Upper lobe of right lung (tissue), 1 donor: ENCODE measurements around the gene ALDH4A1. TPM values are rescaled to one million over a fixed set of nuclear protein-coding genes. Genes with fewer than 3 reads are reported as not detected.

Experiments used
- ATAC-seq: fragments of 200-7000 bp; cut with Tn5 transposase; one replicate; pipeline ENCODE4 v1.9.1; 2020; ENCODE audit warnings: mild to moderate bottlenecking, moderate library complexity
- DNase-seq: peaks from one replicate; pipeline ENCODE4 v3.0.0-alpha.2; 2020
- H3K27ac ChIP-seq: fragments of 200-600 bp; one replicate; pipeline ENCODE4 v1.8.0; 2022
- H3K27me3 ChIP-seq: fragments of 200-600 bp; one replicate; pipeline ENCODE4 v1.8.0; 2022; ENCODE audit warnings: mild to moderate bottlenecking
- H3K36me3 ChIP-seq: fragments of 200-600 bp; one replicate; pipeline ENCODE4 v1.8.0; 2022
- H3K4me1 ChIP-seq: fragments of 200-600 bp; one replicate; pipeline ENCODE4 v1.8.0; 2022
- H3K4me3 ChIP-seq: fragments of 200-600 bp; one replicate; pipeline ENCODE4 v1.8.0; 2022; ENCODE audit warnings: mild to moderate bottlenecking
- H3K9me3 ChIP-seq: fragments of 200-600 bp; one replicate; pipeline ENCODE4 v1.8.0; 2022
- CTCF ChIP-seq: fragments of 200-600 bp; IDR thresholded peaks from one replicate; pipeline ENCODE4 v1.8.0; 2022; ENCODE audit warnings: antibody characterized with exemption
- intact Hi-C: fragments of 100-400 bp; cut with DNase I; formaldehyde crosslinking; loops from one replicate; pipeline ENCODE4 v1.11.0; 2022
- total RNA-seq: library from RNA; stranded (reverse); fragmentation: NEBNext Ultra II Directional; extraction: Animal tissue kit (Norgen Biotek cat#: 25700); gene quantifications from one replicate; pipeline ENCODE4 v1.2.1, GENCODE V29; 2021
- donor health status: DM: no; HTN: yes; CAD: no; lungs with severe emphysema.

The ALDH4A1 gene
- total RNA-seq, 1 donor from 2014 or later, result 11.8 TPM

- intact Hi-C loops, result no loop called here
- Histone ChIP-seq H3K4me3 (peak overlapping the region; percentile 53), H3K4me1 (peaks cover 91% of the 10 kb centered on the region), H3K36me3 (no peaks in the 10 kb centered on the region), H3K27ac (peak overlapping the region; percentile 94), H3K27me3 (no peaks in the 10 kb centered on the region), H3K9me3 (no peaks in the 10 kb centered on the region)
- DNase-seq (no peak), ATAC-seq (no peak)
- TF ChIP-seq CTCF, result no peak
Observed at GRCh38 chr1:18948913-18949685, 46.7 kb upstream of the ALDH4A1 start.

DNA sequence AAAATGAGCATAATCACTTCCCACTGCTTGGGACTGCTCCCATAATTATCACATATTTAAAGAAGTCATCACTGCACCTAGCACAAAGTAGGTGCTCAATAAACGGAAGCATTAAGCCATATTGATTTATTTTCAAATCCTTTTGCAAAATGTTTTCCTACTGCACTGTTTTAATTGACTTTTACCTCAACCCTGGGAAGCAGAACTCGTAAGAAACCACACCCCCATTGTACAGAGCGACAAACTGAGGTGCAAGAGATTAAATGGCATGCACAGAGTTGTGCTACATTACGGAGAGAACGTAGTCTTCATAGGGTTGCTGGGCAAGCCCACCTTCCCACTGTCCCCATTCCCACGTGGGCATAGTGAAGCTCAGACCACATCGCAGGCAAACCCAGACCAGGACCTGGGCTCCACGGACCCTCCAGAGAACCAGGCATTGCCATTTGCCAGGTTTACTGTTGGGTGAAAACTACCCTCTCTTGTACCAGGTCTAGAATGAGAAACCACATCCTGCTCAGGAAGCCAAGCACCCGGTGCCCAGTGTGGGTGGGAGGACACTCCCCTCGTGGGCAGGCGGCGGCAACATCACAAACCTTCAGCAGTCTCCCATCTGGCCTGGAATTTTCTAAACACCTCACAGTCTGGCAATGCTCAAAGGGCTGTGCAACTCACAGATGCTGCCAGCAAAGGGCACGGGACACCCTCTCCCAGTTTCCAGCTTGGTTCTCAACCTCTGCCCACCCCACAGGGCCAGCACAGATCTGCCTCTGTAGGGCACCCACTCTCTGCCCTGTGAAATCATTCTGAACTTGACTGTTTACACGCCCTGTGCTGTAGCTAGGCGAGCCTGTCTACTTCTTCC is 45.9 kb upstream of the ALDH4A1 start:
- Histone ChIP-seq H3K9me3 (no peaks in the 10 kb centered on the region), H3K4me3 (no peak overlapping the region), H3K4me1 (peaks cover 86% of the 10 kb centered on the region), H3K36me3 (no peaks in the 10 kb centered on the region), H3K27me3 (no peaks in the 10 kb centered on the region), H3K27ac (peak overlapping the region; percentile 94)
- intact Hi-C loops, result no loop called here
- no peak for TF ChIP-seq CTCF
- ATAC-seq (peak; percentile 30), DNase-seq (no peak)

DNA sequence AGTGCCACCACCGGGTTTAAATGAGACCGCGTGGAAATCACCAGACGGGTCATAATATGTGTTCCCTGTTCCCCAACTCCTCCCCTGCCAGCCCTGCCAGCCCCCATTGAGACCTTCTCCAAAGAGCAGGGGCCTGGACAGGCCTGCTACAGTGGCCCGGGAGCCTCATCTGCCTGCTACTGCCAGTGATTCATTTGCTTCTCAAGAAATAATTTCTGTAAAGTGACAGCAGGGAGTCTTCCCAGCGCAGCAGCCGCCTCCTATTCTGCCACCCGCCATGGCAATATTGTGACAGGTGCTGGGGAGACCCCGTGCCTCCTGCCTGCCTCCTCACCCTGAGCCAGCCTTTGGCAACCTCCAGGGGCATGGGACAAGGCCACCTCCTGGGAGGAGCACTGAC is 45.2 kb upstream of the ALDH4A1 start:
- TF ChIP-seq CTCF, result no peak
- Histone ChIP-seq H3K4me1 (peaks cover 81% of the 10 kb centered on the region), H3K4me3 (no peak overlapping the region), H3K9me3 (no peaks in the 10 kb centered on the region), H3K36me3 (no peaks in the 10 kb centered on the region), H3K27me3 (no peaks in the 10 kb centered on the region), H3K27ac (peak overlapping the region; percentile 94)
- DNase-seq, result no peak
- ATAC-seq, result no peak
- intact Hi-C loops, result no loop called here

DNA sequence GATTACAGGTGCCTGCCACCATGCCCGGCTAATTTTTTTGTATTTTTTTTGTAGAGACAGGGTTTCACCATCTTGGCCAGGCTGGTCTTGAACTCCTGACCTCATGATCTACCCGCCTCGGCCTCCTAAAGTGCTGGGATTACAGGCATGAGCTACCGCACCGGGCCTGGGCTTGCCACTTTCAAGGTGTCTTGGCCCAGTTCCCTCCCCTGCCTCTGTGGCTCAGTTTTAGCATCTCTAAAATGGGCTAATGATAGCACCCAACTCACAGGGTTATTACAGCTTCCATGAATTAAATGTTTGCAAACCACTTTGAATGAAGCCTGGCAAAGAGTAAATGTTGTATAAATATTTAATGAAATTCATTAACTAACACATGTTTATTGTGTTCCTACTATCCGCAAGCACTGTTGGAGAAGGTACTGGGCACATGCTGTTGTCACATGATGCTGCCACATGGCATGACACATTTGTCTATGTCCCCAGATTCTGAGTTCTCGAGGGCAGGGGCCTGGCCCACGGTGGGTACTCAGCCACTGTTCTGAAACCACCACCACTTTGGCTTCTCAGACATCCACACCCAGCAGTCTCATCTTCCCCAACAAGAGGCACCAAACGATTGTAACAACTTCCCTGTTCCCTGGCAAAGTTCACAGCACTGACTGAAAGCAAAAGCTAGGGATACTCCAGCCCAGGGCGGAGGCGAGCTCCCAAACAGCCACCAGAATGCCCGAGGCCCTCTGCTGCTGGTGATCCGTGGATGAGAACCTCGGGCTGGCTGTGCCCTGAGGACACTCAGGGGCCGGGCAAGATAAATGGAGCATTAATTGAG is 44.4 kb upstream of the ALDH4A1 start:
- intact Hi-C loops, result no loop called here
- DNase-seq, result no peak
- no peak overlapping the region for H3K4me3 ChIP-seq
- no peaks in the 10 kb centered on the region for H3K27me3 ChIP-seq
- no peaks in the 10 kb centered on the region for H3K9me3 ChIP-seq
- no peaks in the 10 kb centered on the region for H3K36me3 ChIP-seq
- H3K4me1 ChIP-seq, result peaks cover 81% of the 10 kb centered on the region
- no peak for TF ChIP-seq CTCF
- ATAC-seq, result peak; percentile 13
- H3K27ac ChIP-seq, result peak overlapping the region; percentile 33

- no peaks in the 10 kb centered on the region for H3K27me3 ChIP-seq
- no peaks in the 10 kb centered on the region for H3K9me3 ChIP-seq
- H3K4me1 ChIP-seq, result peaks cover 77% of the 10 kb centered on the region
- no peak for TF ChIP-seq CTCF
- H3K4me3 ChIP-seq, result no peak overlapping the region
- ATAC-seq (no peak), DNase-seq (no peak)
- intact Hi-C loops, result no loop called here
- H3K27ac ChIP-seq, result peak overlapping the region; percentile 64
- H3K36me3 ChIP-seq, result no peaks in the 10 kb centered on the region
Observed at GRCh38 chr1:18945401-18945849, 43.1 kb upstream of the ALDH4A1 start.
